K562 (cell line): ENCODE data around the gene ERGIC1. TPM values are rescaled to one million over a fixed set of nuclear protein-coding genes. Genes with fewer than 3 reads are reported as not detected.
A peak's percentile ranks its signal among the peaks of the same experiment; 100 is the strongest.

ENCODE experiments used
- CHCHD3 ChIP-seq: fragments of 250-450 bp; sonication (Bioruptor Pico); IDR thresholded peaks from 2 replicates; pipeline ENCODE4 v2.1.2; 2022; ENCODE audit warnings: mild to moderate bottlenecking
- CREB5 ChIP-seq: fragments of 250-450 bp; sonication (Bioruptor Pico); IDR thresholded peaks from 2 replicates; pipeline ENCODE4 v1.5.0; 2020; ENCODE audit warnings: mild to moderate bottlenecking
- E4F1 ChIP-seq: fragments of 250-450 bp; sonication (Bioruptor Pico); IDR thresholded peaks from 2 replicates; pipeline ENCODE4 v1.5.0; 2021; ENCODE audit warnings: mild to moderate bottlenecking, borderline replicate concordance
- FOSL1 ChIP-seq: fragments of 200-800 bp; sonication (Bioruptor generic); conservative IDR thresholded peaks from 2 replicates; pipeline ENCODE4 v1.6.1; 2016; ENCODE audit warnings: missing genetic modification characterization, missing compliant biosample characterization
- FOXJ3 ChIP-seq: sonication (generic); formaldehyde crosslinking; IDR thresholded peaks from 2 replicates; pipeline ENCODE4 v1.4.0; 2020; ENCODE audit warnings: mild to moderate bottlenecking, missing genetic modification reagents
- POLR2AphosphoS5 ChIP-seq: IDR thresholded peaks from 2 replicates; pipeline ENCODE4 v1.6.1; 2011; ENCODE audit warnings: mild to moderate bottlenecking, low read depth, low read length, moderate library complexity; ENCODE audit not compliant: control insufficient read depth, insufficient read depth
- RBM15 ChIP-seq: fragments of 200-400 bp; formaldehyde crosslinking; IDR thresholded peaks from 2 replicates; pipeline ENCODE4 v1.6.1; 2018; ENCODE audit warnings: mild to moderate bottlenecking, low read length, moderate library complexity; ENCODE audit not compliant: insufficient read depth
- RERE ChIP-seq: sonication (generic); formaldehyde crosslinking; IDR thresholded peaks from 2 replicates; pipeline ENCODE4 v1.8.0; 2023; ENCODE audit warnings: missing genetic modification reagents, mild to moderate bottlenecking, borderline replicate concordance
- SIRT6 ChIP-seq: IDR thresholded peaks from one replicate; pipeline ENCODE4 v1.6.1; 2012; ENCODE audit warnings: low read depth, mild to moderate bottlenecking, control low read depth, inconsistent platforms, low read length, moderate library complexity
- SMARCA4 ChIP-seq: fragments of 450-650 bp; IDR thresholded peaks from 2 replicates; pipeline ENCODE4 v1.6.1; 2016
- SMARCB1 ChIP-seq: IDR thresholded peaks from 2 replicates; pipeline ENCODE4 v1.6.1; 2011; ENCODE audit warnings: improper control_type of control experiment, low read depth; ENCODE audit not compliant: insufficient read length
- USF1 ChIP-seq: sonication (generic); formaldehyde crosslinking; IDR thresholded peaks from 2 replicates; pipeline ENCODE4 v1.9.0; 2022; ENCODE audit warnings: mild to moderate bottlenecking, missing genetic modification reagents
- ZFX ChIP-seq: sonication (generic); formaldehyde crosslinking; IDR thresholded peaks from 2 replicates; pipeline ENCODE4 v1.8.0; 2022; ENCODE audit warnings: mild to moderate bottlenecking, missing genetic modification reagents, moderate library complexity
- ZNF395 ChIP-seq: fragments of 200-800 bp; sonication (Bioruptor generic); IDR thresholded peaks from 2 replicates; pipeline ENCODE4 v1.6.1; 2017; ENCODE audit warnings: missing genetic modification characterization, missing compliant biosample characterization
- ZNF695 ChIP-seq: fragments of 450-650 bp; formaldehyde crosslinking; IDR thresholded peaks from 2 replicates; pipeline ENCODE4 v1.4.0; 2020; ENCODE audit warnings: mild to moderate bottlenecking, moderate library complexity
- ZNF696 ChIP-seq: fragments of 250-450 bp; sonication (Bioruptor Pico); conservative IDR thresholded peaks from 2 replicates; pipeline ENCODE4 v1.4.0; 2020; ENCODE audit warnings: mild to moderate bottlenecking, moderate library complexity
- polyA plus RNA-seq, 8 experiments: library from polyadenylated mRNA; depleted of rRNA in 4 of 8; stranded (reverse) in 5 of 8; unstranded in 3 of 8; fragments of >200 nt; fragmentation: Nextera tagmentation in 2 of 8; fragmentation: Illumina TruSeq in 1 of 8; extraction: Ambion mirVana in 2 of 8; extraction: Trizol in 1 of 8; gene quantifications; 2 replicates each; pipeline versions ENCODE4 v1.2.1 to v1.2.3, GENCODE V29; 2011 to 2014; ENCODE audit warnings: inconsistent platforms in 1 of 8, missing spikeins in 1 of 8
- total RNA-seq, 7 experiments: library from RNA; depleted of rRNA in 6 of 7; stranded (reverse); fragments of >200 nt in 6 of 7; fragmentation: Illumina TruSeq in 2 of 7; extraction: Trizol in 2 of 7; gene quantifications; 2 replicates each; pipeline versions ENCODE4 v1.2.1 to v1.2.3, GENCODE V29; 2011 to 2021; ENCODE audit warnings: low replicate concordance in 1 of 7

Gene ERGIC1
- total and polyA plus RNA-seq, 9 of the 15 experiments (the other 6 are each of a cell fraction or from before 2014, with no cell fraction given): 5.5 to 68.4 (median 36.4) TPM

- TF ChIP-seq SIRT6 (no peak), RERE (CRISPR knock-in tag) (no peak), CHCHD3 (CRISPR knock-in tag) (no peak), ZNF695 (CRISPR knock-in tag) (no peak), SMARCB1 (no peak), E4F1 (CRISPR knock-in tag) (no peak), FOSL1 (tag) (no peak), ZNF395 (CRISPR knock-in tag) (no peak), ZNF696 (no peak), CREB5 (no peak), USF1 (CRISPR knock-in tag) (no peak), ZFX (CRISPR knock-in tag) (no peak), FOXJ3 (CRISPR knock-in tag) (no peak), POLR2AphosphoS5 (peak; percentile 30; the same call in 1 of the 2 replicates), SMARCA4 (peak; percentile 18; the same call in 1 of the 2 replicates), RBM15 (no peak)
Measured at GRCh38 chr5:172833686-172834414, at the start of gene ERGIC1 (continued).
